ENCODE measurements around the gene BCL2A1. TPM values are rescaled to one million over a fixed set of nuclear protein-coding genes. Genes with fewer than 3 reads are reported as not detected.
A peak's percentile ranks its signal among the peaks of the same experiment; 100 is the strongest.

BCL2A1 gene
- total RNA-seq, 2 donors from 2014 or later, result 0.86 to 1.5 TPM

DNA sequence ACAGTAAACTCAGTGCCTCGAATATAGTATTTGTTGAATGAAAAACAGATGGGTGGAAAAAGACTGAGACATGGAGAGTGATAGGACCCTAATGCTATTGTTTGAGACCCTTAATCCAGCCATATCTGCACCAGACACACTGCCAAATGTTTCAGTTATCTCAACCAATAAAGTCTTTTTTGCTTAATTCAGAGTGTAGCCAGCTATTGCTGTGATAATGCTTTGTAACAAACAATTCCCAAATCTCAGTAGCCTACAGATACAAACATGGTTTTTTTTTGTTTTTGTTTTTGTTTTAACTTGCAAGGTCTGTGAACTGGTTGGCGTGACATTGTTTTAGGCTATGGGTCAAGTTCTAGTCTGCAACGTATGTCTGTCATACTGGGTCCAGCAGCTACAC, 17.0 kb upstream of the BCL2A1 start:
- intact Hi-C loops (cut with DNase I), result no loop called here
- no peak for DNase-seq
- no peak overlapping the region for H3K27ac ChIP-seq
- H3K4me3 ChIP-seq, result no peak overlapping the region
- no peak overlapping the region for H3K9ac ChIP-seq (ENCODE audit: low read depth in 2 of 2, low read length in 2 of 2)
- no peaks in the 10 kb centered on the region for H3K36me3 ChIP-seq
- H3K9me3 ChIP-seq, result no peaks in the 10 kb centered on the region
- TF ChIP-seq, protein P1, sequence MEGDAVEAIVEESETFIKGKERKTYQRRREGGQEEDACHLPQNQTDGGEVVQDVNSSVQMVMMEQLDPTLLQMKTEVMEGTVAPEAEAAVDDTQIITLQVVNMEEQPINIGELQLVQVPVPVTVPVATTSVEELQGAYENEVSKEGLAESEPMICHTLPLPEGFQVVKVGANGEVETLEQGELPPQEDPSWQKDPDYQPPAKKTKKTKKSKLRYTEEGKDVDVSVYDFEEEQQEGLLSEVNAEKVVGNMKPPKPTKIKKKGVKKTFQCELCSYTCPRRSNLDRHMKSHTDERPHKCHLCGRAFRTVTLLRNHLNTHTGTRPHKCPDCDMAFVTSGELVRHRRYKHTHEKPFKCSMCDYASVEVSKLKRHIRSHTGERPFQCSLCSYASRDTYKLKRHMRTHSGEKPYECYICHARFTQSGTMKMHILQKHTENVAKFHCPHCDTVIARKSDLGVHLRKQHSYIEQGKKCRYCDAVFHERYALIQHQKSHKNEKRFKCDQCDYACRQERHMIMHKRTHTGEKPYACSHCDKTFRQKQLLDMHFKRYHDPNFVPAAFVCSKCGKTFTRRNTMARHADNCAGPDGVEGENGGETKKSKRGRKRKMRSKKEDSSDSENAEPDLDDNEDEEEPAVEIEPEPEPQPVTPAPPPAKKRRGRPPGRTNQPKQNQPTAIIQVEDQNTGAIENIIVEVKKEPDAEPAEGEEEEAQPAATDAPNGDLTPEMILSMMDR (IDR thresholded peaks at IDR 0.05), result no peak
- H3K4me1 ChIP-seq, result no peaks in the 10 kb centered on the region
- no peaks in the 10 kb centered on the region for H3K27me3 ChIP-seq

DNA sequence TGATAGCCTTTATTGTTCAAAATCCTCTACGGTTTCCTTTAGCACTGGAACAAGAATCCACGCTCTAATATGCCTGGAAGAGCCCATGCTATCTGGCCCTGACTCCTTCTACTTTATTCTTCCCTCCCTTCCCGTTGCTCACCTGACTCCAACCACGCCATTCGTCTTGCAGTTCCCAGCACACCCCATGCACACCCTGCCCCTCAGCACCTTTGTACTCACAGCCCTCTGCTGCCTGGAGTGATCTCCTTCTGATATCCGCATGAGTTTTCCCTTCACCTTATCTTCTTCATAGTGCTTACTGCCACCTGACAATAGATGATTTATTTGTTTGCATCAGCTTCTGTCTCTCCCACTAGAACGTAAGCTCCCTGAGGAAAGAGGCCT, 16.6 kb upstream of the BCL2A1 start:
- TF ChIP-seq, protein P1 (IDR thresholded peaks at IDR 0.05), result no peak
- Histone ChIP-seq H3K9me3 (no peaks in the 10 kb centered on the region), H3K9ac (ENCODE audit: low read depth in 2 of 2, low read length in 2 of 2) (no peak overlapping the region), H3K4me3 (no peak overlapping the region), H3K36me3 (no peaks in the 10 kb centered on the region), H3K4me1 (no peaks in the 10 kb centered on the region), H3K27me3 (no peaks in the 10 kb centered on the region), H3K27ac (no peak overlapping the region)
- intact Hi-C loops (cut with DNase I), result no loop called here
- DNase-seq, result no peak

DNA sequence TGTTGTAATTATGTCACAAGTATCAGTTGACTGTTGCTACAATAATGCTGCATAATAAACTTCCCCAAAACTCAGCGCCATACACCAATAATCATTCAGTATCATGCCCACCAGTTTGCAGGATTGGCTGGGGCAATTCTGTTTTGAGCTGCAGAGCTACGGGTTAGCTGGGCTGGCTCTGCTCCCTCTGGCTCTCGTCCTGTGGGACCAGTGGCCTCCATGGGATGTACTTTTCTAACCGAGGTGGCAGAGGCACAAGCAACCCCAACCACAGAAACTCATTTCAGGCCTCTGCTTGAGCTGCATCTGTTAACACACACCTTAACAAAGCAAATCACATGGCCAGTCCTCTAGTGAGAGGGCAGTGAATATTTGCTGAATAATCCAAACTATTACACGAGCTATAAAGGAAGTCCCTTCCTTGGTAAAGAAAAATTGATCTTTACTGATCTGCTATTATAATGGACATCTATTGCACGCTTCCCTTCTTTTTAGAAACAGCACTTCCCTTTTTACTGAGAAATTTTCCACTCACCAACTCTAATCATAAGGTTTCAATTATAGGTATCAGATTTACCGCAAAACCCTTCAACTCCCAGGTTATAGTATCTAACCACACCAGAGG, 10.9 kb upstream of the BCL2A1 start:
- H3K36me3 ChIP-seq, result no peaks in the 10 kb centered on the region
- peak overlapping the region; percentile 17 for H3K27ac ChIP-seq
- TF ChIP-seq, protein P1 (IDR thresholded peaks at IDR 0.05), result no peak
- H3K9ac ChIP-seq (ENCODE audit: low read depth in 2 of 2, low read length in 2 of 2), result no peak overlapping the region
- DNase-seq, result no peak
- no peaks in the 10 kb centered on the region for H3K4me1 ChIP-seq
- no peaks in the 10 kb centered on the region for H3K27me3 ChIP-seq
- intact Hi-C loops (cut with DNase I), result no loop called here
- H3K9me3 ChIP-seq, result no peaks in the 10 kb centered on the region
- no peak overlapping the region for H3K4me3 ChIP-seq

DNA sequence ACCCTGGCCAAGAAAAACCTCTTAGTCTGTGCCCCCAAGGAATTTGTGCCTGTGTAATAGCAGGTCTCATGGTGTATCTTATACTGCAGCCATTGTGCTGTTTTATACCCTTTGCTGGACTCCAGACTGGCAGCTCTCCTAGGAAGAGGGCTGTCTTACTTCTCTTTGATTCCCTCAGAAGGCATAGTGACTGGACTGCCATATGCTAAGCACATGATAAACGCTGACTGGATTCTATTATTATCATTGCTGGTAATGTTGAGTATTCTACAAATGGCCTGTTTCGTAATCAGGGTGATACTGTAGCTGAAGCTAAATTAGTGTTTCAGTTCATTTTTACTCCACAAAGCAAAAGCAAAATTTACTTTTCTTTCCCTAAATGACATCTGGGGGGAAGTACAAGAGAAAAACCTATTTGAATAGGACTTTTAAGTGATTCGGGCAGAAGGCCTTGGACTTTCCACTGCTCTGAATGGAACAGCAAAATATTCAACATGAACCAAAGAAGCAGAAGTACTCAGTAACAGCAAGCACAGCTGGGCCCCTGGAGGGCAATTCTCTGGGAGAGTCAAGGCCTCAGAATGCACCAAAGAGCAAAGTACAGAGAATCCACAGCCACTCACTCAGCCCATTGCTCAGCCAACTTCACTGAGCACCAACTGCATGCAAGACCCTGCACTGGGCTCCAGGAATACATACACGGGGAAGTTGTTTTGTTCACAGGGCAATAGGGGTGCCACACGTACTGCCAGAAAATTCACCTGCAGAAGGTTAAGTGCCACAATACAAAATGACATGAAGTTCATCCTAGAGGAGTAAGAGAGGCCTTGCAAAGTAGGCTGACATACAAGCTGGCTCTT, 7.9 kb upstream of the BCL2A1 start:
- Histone ChIP-seq H3K27me3 (no peaks in the 10 kb centered on the region), H3K4me3 (no peak overlapping the region), H3K9me3 (no peaks in the 10 kb centered on the region), H3K9ac (ENCODE audit: low read depth in 2 of 2, low read length in 2 of 2) (peak overlapping the region in 1 of 2 donors; percentile 15), H3K27ac (no peak overlapping the region), H3K36me3 (no peaks in the 10 kb centered on the region), H3K4me1 (no peaks in the 10 kb centered on the region)
- TF ChIP-seq, protein P1 (IDR thresholded peaks at IDR 0.05), result no peak
- intact Hi-C loops (cut with DNase I), result no loop called here
- no peak for DNase-seq

DNA sequence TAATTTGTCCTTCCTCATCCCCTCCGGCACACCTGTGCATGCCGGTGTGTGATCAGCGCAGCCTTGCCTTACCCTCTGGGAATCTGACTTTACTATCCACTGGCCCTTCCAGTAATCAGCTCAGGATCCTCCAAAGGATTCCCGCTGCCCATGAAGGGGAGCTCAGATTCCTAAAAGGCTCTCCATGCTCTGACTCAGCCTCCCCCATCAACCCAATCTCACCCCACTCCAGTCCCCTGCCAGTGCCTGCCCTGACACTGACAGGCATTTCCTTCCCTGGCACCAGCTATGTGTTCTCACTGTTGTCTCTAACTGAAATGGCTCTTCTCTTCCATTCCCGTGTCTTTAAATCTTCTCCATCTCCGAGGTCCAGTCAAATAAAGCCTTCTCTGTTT, 7.3 kb upstream of the BCL2A1 start:
- Histone ChIP-seq H3K36me3 (no peaks in the 10 kb centered on the region), H3K9ac (ENCODE audit: low read depth in 2 of 2, low read length in 2 of 2) (peak overlapping the region in 1 of 2 donors; percentile 15), H3K27me3 (no peaks in the 10 kb centered on the region), H3K27ac (no peak overlapping the region), H3K4me3 (no peak overlapping the region), H3K4me1 (no peaks in the 10 kb centered on the region), H3K9me3 (no peaks in the 10 kb centered on the region)
- TF ChIP-seq, protein P1 (IDR thresholded peaks at IDR 0.05), result no peak
- no peak for DNase-seq
- intact Hi-C loops (cut with DNase I), result no loop called here
